ENCODE results near the gene S100A2.
"Not testable (repeated sequence)": the region's sequence is repeated elsewhere in the genome, so short reads cannot be mapped to it uniquely, and the experiment has no call there.

S100A2 gene

DNA sequence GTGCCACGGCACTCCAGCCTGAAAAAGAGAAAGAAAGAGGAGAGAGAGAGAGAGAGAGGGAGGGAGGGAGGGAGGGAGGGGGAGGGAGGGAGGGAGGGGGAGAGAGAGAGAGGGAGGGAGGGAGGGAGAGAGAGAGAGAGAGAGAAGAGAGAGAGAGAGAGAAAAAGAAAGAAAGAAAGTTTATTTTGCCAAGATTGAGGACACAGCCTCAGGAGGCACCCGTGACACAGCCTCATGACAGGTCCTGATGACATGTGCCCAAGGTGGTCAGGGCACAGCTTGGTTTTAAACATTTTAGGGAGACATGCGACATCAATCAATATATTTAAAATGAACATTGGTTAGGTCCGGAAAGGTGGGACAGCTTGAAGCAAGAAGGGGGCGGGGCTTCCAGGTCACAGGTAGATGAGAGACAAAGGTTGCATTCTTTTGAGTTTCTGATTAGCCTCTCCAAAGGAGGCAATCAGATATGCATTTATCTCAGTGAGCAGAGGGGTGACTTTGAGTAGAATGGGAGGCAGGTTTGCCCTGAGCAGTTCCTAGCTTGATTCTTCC, 45.4 kb downstream of the S100A2 start:
- not testable (repeated sequence) for H3K36me3 Mint-ChIP-seq, H3K27me3 Mint-ChIP-seq, H3K9me3 Mint-ChIP-seq, H3K4me3 Mint-ChIP-seq, H3K4me1 Mint-ChIP-seq, H3K27ac Mint-ChIP-seq

- H3K4me3 Mint-ChIP-seq = no peak overlapping the region
- no peaks in the 10 kb centered on the region for H3K4me1 Mint-ChIP-seq
- no peaks in the 10 kb centered on the region for H3K27me3 Mint-ChIP-seq
- no peaks in the 10 kb centered on the region for H3K36me3 Mint-ChIP-seq
- H3K9me3 Mint-ChIP-seq = no peaks in the 10 kb centered on the region
- H3K27ac Mint-ChIP-seq = no peak overlapping the region
Observed at GRCh38 chr1:153519242-153519641, 46.4 kb downstream of the S100A2 start.

GRCh38 chr1:153515504-153516394, 49.9 kb downstream of the S100A2 start:
- Mint-ChIP-seq H3K4me1 (peaks cover 9% of the 10 kb centered on the region), H3K36me3 (no peaks in the 10 kb centered on the region), H3K9me3 (no peaks in the 10 kb centered on the region), H3K27ac (no peak overlapping the region), H3K4me3 (no peak overlapping the region), H3K27me3 (no peaks in the 10 kb centered on the region)

DNA sequence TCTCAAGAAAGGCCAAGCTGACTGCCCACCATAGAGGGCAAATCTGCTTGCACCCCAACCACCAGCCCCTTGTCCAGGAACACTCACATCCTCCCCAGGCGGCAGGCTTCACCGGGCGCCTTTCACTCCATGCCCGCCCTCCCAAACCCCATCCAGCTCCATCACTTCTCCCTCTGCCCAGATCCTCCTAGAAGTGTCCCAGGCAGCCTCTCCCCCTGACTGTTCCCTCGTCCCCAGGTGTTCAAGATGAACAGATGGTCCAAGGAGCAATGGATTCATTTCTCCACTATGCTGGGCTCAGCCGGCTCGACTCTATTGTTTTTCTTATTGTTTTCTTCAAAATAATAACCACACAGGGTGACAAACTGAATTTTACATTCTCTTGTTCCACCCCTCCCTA, 52.0 kb downstream of the S100A2 start:
- Mint-ChIP-seq H3K4me3 (no peak overlapping the region), H3K27ac (no peak overlapping the region), H3K36me3 (no peaks in the 10 kb centered on the region), H3K27me3 (no peaks in the 10 kb centered on the region), H3K9me3 (no peaks in the 10 kb centered on the region), H3K4me1 (peaks cover 9% of the 10 kb centered on the region)

DNA sequence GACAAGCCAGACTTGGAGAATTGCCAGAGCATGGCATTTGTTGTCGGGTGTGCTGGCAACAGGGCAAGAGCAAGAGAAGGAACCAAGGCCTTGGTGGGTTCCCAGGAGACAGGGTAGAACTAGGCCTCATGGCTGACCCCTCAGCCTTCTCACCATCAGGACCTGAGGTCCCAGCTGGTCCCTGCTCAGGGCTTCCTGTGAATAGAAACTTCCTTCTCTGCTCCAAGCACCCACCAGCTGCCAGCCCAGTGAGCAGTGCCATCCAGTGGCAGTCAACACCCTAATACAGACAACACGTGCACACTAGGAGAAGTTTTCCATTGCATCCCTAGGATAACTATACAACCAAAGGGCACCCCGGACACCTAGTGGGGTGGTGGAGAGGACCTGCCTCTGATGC, 52.6 kb downstream of the S100A2 start:
- Mint-ChIP-seq H3K27me3 (no peaks in the 10 kb centered on the region), H3K9me3 (no peaks in the 10 kb centered on the region), H3K27ac (no peak overlapping the region)

More for the DNA sequence above, 52.6 kb downstream of the S100A2 start:
- Mint-ChIP-seq H3K36me3 (no peaks in the 10 kb centered on the region), H3K4me3 (no peak overlapping the region), H3K4me1 (peaks cover 9% of the 10 kb centered on the region)
